SK-N-SH (cell line): ENCODE results near the gene CPNE7. TPM values are rescaled to one million over a fixed set of nuclear protein-coding genes. Genes with fewer than 3 reads are reported as not detected.

Source experiments
- CTCF ChIA-PET: fragments of 300-600, 350-600 bp; formaldehyde crosslinking; extraction: SDS; loops from one replicate; lab custom pipeline; 2021; lab: Yijun Ruan, JAX
- POLR2A ChIA-PET: fragments of 350-600 bp; sonication (Branson Sonifier 250); formaldehyde crosslinking; extraction: SDS; loops from one replicate; lab custom pipeline; 2020; ENCODE audit warnings: antibody characterized with exemption, inconsistent platforms; lab: Yijun Ruan, JAX
- DNase-seq: peaks from one replicate; pipeline ENCODE4 v3.0.0; 2012
- H2AFZ ChIP-seq: fragments of 200-600 bp; sonication (generic); 2 replicates; pipeline ENCODE4 v1.8.1; 2016; ENCODE audit warnings: antibody characterized with exemption, mild to moderate bottlenecking, low read depth
- H3F3A ChIP-seq: fragments of 200-600 bp; sonication (generic); replicated peaks from 2 replicates; pipeline ENCODE3; 2016; ENCODE audit warnings: antibody characterized with exemption, mild to moderate bottlenecking; ENCODE audit not compliant: insufficient read depth
- H3K27ac ChIP-seq, 2 experiments: fragments of 200-500 bp in 1 of 2; fragments of 200-600 bp in 1 of 2; sonication (Bioruptor generic) in 1 of 2; sonication (generic), shearing (Covaris generic) in 1 of 2; 2 replicates each; pipeline versions ENCODE4 v1.5.1 to v1.6.1; 2014 to 2016; ENCODE audit warnings: low read depth in 2 of 2, inconsistent platforms in 1 of 2, low read length in 1 of 2, mild to moderate bottlenecking in 1 of 2, mixed read lengths in 1 of 2
- H3K27me3 ChIP-seq: fragments of 200-600 bp; sonication (generic), shearing (Covaris generic); 2 replicates; pipeline ENCODE4 v1.6.1; 2016; ENCODE audit warnings: mixed run types; ENCODE audit not compliant: insufficient read depth
- H3K36me3 ChIP-seq, 2 experiments: fragments of 200-500 bp in 1 of 2; fragments of 200-600 bp in 1 of 2; sonication (Bioruptor generic) in 1 of 2; sonication (generic) in 1 of 2; replicated peaks in 1 of 2; 2 replicates each; pipeline versions ENCODE3 to v1.5.1; 2014 to 2016; ENCODE audit warnings: low read length in 1 of 2, mild to moderate bottlenecking in 1 of 2; ENCODE audit not compliant: insufficient read depth in 2 of 2, control insufficient read depth in 1 of 2
- H3K4me1 ChIP-seq, 2 experiments: fragments of 200-500 bp in 1 of 2; fragments of 200-600 bp in 1 of 2; sonication (Bioruptor generic) in 1 of 2; sonication (generic), shearing (Covaris generic) in 1 of 2; 2 replicates each; pipeline versions ENCODE4 v1.5.1 to v1.6.1; 2014 to 2016; ENCODE audit warnings: low read depth in 1 of 2, low read length in 1 of 2, mixed run types in 1 of 2; ENCODE audit not compliant: insufficient read depth in 2 of 2, control insufficient read depth in 1 of 2
- H3K4me2 ChIP-seq: fragments of 200-600 bp; sonication (generic), shearing (Covaris generic); 2 replicates; pipeline ENCODE4 v1.6.1; 2017; ENCODE audit warnings: mixed run types
- H3K4me3 ChIP-seq, 2 experiments: fragments of 200-500 bp in 1 of 2; fragments of 200-600 bp in 1 of 2; sonication (Bioruptor generic) in 1 of 2; sonication (generic), shearing (Covaris generic) in 1 of 2; 2 replicates each; pipeline versions ENCODE4 v1.5.1 to v1.8.1; 2014 to 2016; ENCODE audit warnings: low read depth in 2 of 2, inconsistent platforms in 1 of 2, low read length in 1 of 2, mild to moderate bottlenecking in 1 of 2, mixed read lengths in 1 of 2, moderate library complexity in 1 of 2
- H3K79me2 ChIP-seq: fragments of 200-600 bp; sonication (generic); 2 replicates; pipeline ENCODE4 v1.8.1; 2017; ENCODE audit warnings: mild to moderate bottlenecking; ENCODE audit not compliant: insufficient read depth
- H3K9ac ChIP-seq: fragments of 200-600 bp; sonication (generic); 2 replicates; pipeline ENCODE4 v1.6.1; 2017; ENCODE audit warnings: mixed run types
- H3K9me2 ChIP-seq: fragments of 200-600 bp; sonication (generic); 2 replicates; pipeline ENCODE4 v1.6.1; 2017; ENCODE audit warnings: mixed run types
- H3K9me3 ChIP-seq: fragments of 200-600 bp; sonication (generic); 2 replicates; pipeline ENCODE4 v1.6.1; 2017; ENCODE audit warnings: mixed run types, mild to moderate bottlenecking, moderate library complexity
- H4K20me1 ChIP-seq: fragments of 200-600 bp; sonication (generic); 2 replicates; pipeline ENCODE4 v1.6.1; 2017; ENCODE audit warnings: mild to moderate bottlenecking, mixed run types; ENCODE audit not compliant: insufficient read depth
- ELF1 ChIP-seq: IDR thresholded peaks from 2 replicates; pipeline ENCODE4 v1.4.0; 2012
- EP300 ChIP-seq, 2 experiments: IDR thresholded peaks; 2 replicates each; pipeline versions ENCODE4 v1.4.0 to v1.6.1; 2012; ENCODE audit warnings: borderline replicate concordance in 1 of 2, low read depth in 1 of 2, low read length in 1 of 2
- EZH2phosphoT487 ChIP-seq: fragments of 200-600 bp; sonication (generic); IDR thresholded peaks from 2 replicates; pipeline ENCODE4 v1.6.1; 2017; ENCODE audit warnings: low read depth, mixed run types, mild to moderate bottlenecking, antibody characterized with exemption, moderate library complexity, borderline replicate concordance
- FOXM1 ChIP-seq: IDR thresholded peaks from 2 replicates; pipeline ENCODE4 v1.4.0; 2012; ENCODE audit warnings: low read depth, mild to moderate bottlenecking
- GABPA ChIP-seq: IDR thresholded peaks from 2 replicates; pipeline ENCODE4 v1.4.0; 2012; ENCODE audit warnings: low read depth, mild to moderate bottlenecking
- NRF1 ChIP-seq: IDR thresholded peaks from 2 replicates; pipeline ENCODE4 v1.6.1; 2012; ENCODE audit warnings: low read depth, mild to moderate bottlenecking, low read length
- PBX3 ChIP-seq: IDR thresholded peaks from 2 replicates; pipeline ENCODE4; 2012
- RAD21 ChIP-seq: IDR thresholded peaks from 2 replicates; pipeline ENCODE4 v1.6.1; 2012; ENCODE audit warnings: mild to moderate bottlenecking, low read length
- RCOR1 ChIP-seq: fragments of 150-350 bp; IDR thresholded peaks from 2 replicates; pipeline ENCODE4 v1.6.1; 2017; ENCODE audit warnings: antibody characterized with exemption, low read length
- RFX5 ChIP-seq: IDR thresholded peaks from 2 replicates; pipeline ENCODE4 v1.6.1; 2012; ENCODE audit warnings: mild to moderate bottlenecking, improper control_type of control experiment, low read length
- TAF1 ChIP-seq: IDR thresholded peaks from 2 replicates; pipeline ENCODE4 v1.6.1; 2012; ENCODE audit warnings: low read depth, mild to moderate bottlenecking, low read length, moderate library complexity, borderline replicate concordance
- TCF12 ChIP-seq: IDR thresholded peaks from 2 replicates; pipeline ENCODE4 v1.4.0; 2012
- YY1 ChIP-seq: IDR thresholded peaks from 2 replicates; pipeline ENCODE4 v1.4.0; 2012; ENCODE audit warnings: low read depth, mild to moderate bottlenecking
- WGBS: methylation state at CpG from one replicate; pipeline ENCODE4 v1.1.6; 2017; ENCODE audit warnings: low lambda C conversion rate; 5-methylcytosine and 5-hydroxymethylcytosine counted together
- polyA plus RNA-seq, 3 experiments: library from polyadenylated mRNA; depleted of rRNA; stranded (reverse); fragments of >200 nt; gene quantifications; 2 replicates each; pipeline ENCODE4 v1.2.3, GENCODE V29; 2012
- TF ChIP-seq, protein P1 (sequence below): IDR thresholded peaks from 2 replicates; pipeline ENCODE4 v1.4.0; 2012; ENCODE audit warnings: low read depth
- TF ChIP-seq, protein P2 (sequence below): fragments of 150-350 bp; IDR thresholded peaks from 2 replicates; pipeline ENCODE4 v1.6.1; 2017; ENCODE audit warnings: antibody characterized with exemption, low read length, low read depth, borderline replicate concordance
- TF ChIP-seq, protein P3 (sequence below): IDR thresholded peaks from 2 replicates; pipeline ENCODE4 v1.4.0; 2012; ENCODE audit warnings: low read depth, borderline replicate concordance

Gene CPNE7
- polyA plus RNA-seq, 1 of the 3 experiments (the other 2 are of a cell fraction): 3.9 TPM

GRCh38 chr16:89623511-89624261 is 48.1 kb downstream of the CPNE7 start:
- Histone ChIP-seq H3K9ac (no peak overlapping the region), H3K27ac (no peak overlapping the region), H3K36me3 (no peaks in the 10 kb centered on the region), H4K20me1 (no peaks in the 10 kb centered on the region), H3K27me3 (no peaks in the 10 kb centered on the region), H3K4me3 (no peak overlapping the region), H3K9me2 (no peaks in the 10 kb centered on the region)
- WGBS: 73% methylated on average over 27 of the region's 28 CpGs
- DNase-seq: no peak
- TF ChIP-seq YY1 (no peak), TAF1 (no peak), TCF12 (no peak), ELF1 (no peak), RAD21 (no peak), PBX3 (no peak), NRF1 (no peak), GABPA (no peak), RCOR1 (no peak), EZH2phosphoT487 (no peak), FOXM1 (no peak), EP300 (IDR thresholded peaks at IDR 0.05; ENCODE audit: borderline replicate concordance in 1 of 2, low read depth in 1 of 2, low read length in 1 of 2) (no peak), RFX5 (no peak)
- TF ChIP-seq, protein P1, sequence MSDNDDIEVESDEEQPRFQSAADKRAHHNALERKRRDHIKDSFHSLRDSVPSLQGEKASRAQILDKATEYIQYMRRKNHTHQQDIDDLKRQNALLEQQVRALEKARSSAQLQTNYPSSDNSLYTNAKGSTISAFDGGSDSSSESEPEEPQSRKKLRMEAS: no peak
- TF ChIP-seq, protein P2, sequence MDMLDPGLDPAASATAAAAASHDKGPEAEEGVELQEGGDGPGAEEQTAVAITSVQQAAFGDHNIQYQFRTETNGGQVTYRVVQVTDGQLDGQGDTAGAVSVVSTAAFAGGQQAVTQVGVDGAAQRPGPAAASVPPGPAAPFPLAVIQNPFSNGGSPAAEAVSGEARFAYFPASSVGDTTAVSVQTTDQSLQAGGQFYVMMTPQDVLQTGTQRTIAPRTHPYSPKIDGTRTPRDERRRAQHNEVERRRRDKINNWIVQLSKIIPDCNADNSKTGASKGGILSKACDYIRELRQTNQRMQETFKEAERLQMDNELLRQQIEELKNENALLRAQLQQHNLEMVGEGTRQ: no peak
- TF ChIP-seq, protein P3, sequence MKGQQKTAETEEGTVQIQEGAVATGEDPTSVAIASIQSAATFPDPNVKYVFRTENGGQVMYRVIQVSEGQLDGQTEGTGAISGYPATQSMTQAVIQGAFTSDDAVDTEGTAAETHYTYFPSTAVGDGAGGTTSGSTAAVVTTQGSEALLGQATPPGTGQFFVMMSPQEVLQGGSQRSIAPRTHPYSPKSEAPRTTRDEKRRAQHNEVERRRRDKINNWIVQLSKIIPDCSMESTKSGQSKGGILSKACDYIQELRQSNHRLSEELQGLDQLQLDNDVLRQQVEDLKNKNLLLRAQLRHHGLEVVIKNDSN: no peak
- TF ChIP-seq, all 33 proteins: peak for 0
- CTCF ChIA-PET: interaction anchor here (0.7 to 1.3 kb wide), 5 partner anchors 8 to 58 kb away, joined by 3 to 5 read pairs (median 3); partner anchors contain the start of gene DPEP1
- Histone ChIP-seq H3K79me2 (no peaks in the 10 kb centered on the region), H2AFZ (no peak overlapping the region), H3K9me3 (no peaks in the 10 kb centered on the region), H3F3A (no peaks in the 10 kb centered on the region), H3K4me2 (no peak overlapping the region), H3K4me1 (no peaks in the 10 kb centered on the region)
- POLR2A ChIA-PET: no interaction called here
